Stimulated activated CD8-positive, alpha-beta memory T cell treated with anti-CD3 and anti-CD28 coated beads, Interleukin-12 subunit alpha, Interleukin-12 subunit beta, amount 100 ng/mL, for 4 hours (primary cell): ENCODE data around the gene FXYD5.

Experiments
- DNase-seq: peaks from one replicate; pipeline ENCODE4 v3.0.0-alpha.2; 2020; ENCODE audit warnings: low read depth

FXYD5 gene

DNA sequence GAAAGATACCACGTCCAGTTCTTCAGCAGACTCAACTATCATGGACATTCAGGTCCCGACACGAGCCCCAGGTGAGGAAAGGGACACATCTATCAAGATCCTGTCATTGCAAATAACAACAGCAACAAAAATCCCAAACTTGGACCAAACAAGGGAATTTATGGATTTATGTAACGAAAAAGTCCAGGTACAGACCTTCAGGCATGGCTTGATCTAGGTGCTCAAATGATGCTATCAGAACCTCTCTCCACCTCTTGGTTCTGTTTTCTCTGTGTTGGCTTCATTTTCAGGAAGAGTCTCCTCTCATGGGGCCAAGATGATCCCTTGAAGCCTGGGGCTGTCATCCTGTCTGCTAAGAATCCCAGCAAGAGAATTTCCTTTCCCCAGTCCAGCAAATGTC, 2.9 kb downstream of the FXYD5 start:
- DNase-seq, result no peak

DNA sequence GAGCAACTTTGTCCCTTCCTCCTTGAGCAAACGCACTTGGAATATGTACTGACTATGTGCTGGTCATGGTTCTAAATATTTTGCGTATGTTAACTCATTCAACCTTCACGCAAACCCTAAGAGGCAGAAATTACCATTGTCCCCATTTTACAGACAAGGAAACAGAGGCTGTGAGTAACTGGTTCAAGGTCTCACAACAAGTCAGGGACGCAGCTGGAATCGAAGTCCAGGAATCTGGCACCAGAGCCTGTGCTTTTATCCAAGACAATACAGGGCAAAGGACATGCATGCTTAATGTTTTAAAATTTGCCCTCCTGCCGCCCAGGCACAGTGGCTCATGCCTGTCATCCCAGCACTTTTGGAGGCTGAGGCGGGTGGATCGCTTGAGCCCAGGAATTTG, 5.1 kb downstream of the FXYD5 start:
- DNase-seq, result no peak

DNA sequence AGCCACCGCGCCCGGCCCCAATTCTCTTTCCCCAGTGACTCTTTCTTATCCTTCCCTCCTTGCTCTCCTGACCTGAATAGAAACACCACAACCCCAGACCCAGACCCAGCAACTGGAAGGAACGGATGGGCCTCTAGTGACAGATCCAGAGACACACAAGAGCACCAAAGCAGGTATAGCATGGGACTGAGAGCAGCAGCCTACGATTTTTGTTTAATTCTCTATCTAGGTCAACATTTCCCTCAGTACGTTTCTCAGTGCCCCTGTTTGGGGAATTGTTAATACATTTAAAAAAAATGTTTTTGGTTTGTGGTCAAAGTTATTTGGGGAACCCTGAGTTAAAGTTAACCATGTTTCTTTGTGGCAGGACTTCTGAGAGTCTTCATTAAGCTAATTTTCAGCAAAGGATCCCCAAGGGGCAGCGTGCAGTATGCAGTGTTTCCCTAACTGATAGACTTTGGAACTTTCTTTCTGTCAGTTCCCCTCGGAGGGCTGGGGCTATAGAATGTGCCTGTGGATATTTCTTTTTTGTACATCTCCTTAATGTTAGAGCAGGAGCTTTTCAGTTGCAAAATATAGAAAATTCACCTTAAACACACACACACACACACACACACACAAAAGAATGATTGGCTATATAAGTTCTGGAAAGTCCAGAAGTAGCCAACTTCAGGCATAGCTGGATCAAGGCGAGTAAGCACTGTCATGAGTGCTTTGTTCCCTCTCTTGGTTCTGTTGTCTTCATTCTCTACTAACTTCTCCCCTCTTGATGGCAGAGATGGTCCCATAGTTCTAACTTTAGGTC, 6.3 kb downstream of the FXYD5 start:
- DNase-seq, result no peak

DNA sequence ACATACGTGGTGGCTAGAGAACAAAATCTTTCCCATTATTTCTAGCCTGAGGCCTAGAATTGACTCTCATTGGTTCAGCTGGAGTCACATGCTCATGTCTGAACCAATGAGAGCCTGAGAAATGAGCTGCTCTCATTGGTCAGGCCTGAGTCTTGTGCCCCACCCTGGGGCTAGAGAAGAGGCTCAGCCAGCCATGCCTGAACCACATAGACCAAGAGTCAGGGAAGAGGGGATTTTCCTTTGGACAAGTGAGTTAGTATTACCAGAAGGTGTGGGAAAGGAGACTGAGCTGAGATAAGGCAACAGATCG, 6.9 kb downstream of the FXYD5 start:
- DNase-seq, result no peak

DNA sequence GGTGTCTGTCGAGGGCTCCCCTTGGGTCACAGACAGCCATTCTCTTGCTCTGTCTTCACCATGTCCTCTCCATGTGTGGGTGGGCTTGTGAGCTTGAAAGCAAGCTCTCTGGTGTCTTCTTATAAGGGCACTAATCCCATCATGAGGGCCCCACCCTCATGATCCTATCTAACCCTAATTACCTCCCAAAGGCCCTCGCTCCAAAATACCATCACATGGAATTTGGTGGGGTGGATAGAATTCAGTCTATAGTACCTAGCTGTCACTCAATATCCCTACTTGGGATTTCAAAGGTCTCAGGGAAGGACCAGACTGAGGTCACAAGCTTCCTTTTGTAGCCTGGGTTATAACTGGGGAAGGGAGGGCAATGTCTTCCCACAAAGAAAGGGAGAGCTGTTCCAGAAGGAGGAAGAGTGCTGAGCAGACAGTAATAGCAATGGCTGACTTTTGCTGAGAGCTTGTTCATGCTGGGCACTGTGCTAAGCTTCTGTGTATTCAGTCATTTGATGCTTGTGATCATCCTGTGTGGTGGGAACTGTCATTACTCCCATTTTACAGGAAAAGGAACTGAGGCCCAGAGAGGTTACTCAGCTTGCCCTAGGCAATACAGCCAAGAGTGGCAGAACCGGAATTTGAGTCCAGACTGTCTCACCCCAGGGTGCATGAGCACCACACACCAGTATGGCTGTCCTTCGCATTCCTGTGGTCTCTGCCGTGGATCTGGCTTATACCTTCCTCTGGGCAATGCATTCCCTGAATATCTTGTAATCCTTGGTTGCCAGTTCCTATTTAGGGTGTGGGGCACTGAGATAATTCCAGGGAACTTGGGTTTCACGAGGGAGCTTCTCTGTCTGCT, 8.2 kb downstream of the FXYD5 start:
- no peak for DNase-seq

DNA sequence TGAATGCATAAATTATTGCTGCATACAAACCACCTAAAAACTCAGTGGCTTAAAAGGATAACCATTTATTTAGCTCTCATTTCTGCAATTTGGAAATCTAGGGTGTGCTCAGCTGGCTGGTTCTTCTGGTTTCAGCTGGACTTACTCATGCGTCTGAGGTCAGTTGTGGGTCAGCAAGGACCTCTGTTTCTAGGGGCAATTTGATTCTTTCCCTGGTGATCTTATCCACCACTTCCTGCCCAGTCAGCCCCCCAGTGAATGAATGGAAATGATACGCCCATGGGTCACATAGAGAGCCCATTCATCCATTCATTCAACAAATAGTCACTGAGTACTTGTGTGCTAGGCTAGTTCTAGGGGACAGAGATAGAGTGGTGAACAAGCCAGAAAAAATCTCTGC, 9.9 kb downstream of the FXYD5 start:
- no peak for DNase-seq

DNA sequence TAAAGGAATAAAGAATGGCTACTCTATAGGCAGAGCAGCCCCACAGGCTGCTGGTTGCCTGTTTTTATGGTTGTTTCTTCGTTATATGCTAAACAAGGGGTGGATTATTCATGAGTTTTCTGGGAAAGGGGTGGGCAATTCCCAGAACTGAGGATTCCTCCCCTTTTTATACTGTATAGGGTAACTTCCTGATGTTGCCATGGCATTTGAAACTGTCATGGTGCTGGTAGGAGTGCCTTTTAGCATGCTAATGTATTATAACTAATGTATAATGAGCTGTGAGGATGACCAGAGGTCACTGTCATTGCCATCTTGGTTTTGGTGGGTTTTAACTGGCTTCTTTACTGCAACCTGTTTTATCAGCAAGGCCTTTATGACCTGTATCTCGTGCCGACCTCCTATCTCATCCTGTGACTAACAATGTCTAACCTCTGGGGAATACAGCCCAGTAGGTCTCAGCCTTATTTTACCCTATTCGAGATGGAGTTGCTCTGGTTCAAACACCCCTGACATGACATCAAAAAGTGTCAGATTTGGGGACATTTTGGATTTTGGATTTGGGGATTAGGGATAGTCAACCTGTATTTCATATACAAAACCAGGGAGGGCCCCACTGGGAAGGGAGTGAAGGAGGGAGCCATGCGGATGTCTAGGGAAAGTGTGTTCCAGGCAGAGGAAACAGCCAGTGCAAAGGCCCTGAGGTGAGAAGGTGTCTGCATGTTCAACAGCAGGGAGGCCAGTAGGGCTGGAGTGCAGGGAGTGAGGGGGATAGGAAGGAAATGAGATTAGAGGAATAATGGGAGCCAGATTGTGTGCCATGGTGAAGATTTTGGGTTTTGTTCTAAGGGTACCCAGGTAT, 10.9 kb downstream of the FXYD5 start:
- DNase-seq, result no peak

DNA sequence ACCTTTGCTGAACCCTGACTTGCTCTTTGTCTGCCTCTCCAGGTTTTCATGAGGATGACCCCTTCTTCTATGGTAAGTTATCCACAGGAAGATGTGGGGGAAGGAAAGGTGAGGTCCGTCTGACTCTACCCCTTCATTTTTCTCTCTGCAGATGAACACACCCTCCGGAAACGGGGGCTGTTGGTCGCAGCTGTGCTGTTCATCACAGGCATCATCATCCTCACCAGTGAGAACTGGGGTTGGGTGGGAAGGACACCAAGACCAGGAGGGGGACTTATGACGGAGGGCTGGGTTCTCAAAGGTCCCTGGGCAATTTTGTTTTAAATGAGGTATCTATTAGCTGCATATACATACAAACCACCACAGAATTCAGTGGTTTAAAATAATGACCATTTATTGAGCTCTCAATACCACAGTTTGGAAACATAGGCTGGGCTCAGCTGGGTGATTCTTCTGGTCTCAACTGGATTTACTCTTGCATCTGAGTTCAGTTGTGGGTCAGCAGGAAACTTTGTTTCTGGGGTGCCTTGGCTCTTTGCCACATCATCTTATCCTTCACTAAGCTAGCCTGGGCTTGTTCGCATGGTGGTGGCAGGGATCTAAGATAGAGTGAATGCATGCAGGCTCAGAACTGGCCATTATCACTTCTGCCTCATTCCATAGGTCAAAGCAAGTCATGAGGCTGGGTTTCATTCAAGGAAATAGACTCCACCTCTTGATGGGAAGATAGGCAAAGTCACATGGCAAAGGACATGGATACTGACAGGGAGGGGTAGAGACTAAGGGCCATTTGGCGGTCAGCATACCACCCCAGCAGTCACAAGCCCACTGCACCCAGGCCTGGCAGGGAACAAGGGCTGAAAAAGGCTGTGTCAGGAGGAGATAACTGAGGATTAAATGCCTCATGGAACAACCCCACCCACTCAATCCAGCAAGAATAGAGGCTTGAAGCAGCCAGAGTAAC, 11.8 kb downstream of the FXYD5 start:
- no peak for DNase-seq

DNA sequence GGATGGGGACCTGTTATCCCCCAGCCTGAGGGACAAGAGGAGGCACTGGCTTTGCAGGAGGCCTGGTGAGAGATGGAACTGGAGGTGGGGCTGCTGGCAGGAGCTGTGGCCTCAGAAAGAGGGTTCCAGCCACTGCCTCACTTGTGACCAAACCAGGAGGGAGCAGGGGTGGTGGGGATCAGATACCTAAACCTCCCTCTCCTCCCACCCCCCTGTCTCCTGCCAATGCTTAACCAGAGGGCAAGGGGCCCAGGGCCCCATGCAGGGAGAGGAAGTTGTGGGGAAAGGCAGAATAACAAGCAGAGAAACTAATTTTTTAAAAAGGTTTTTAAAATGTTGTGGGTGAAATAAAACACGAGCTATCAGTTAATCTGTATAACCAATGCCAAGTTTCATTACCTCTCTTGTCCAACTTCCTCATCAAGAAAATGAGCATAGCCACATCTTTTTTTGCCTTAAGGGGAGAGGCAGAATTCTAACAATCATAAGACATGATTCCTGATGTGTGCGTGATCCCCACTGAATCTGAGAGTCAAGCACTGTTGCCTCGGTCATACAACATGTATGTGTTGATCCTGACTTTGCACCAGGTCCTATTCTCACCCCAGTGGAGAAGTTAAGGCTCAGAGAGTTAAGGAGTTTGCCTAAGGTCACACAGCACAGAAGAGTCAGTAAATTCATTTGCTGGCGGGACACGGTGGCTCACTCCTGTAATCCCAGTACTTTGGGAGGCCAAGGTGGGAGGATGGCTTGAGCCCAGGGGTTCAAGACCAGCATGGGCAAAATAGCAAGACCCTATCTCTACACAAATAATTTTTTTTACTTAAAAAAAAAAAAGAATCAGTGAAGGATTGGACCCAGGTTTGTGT, 12.9 kb downstream of the FXYD5 start:
- no peak for DNase-seq

DNA sequence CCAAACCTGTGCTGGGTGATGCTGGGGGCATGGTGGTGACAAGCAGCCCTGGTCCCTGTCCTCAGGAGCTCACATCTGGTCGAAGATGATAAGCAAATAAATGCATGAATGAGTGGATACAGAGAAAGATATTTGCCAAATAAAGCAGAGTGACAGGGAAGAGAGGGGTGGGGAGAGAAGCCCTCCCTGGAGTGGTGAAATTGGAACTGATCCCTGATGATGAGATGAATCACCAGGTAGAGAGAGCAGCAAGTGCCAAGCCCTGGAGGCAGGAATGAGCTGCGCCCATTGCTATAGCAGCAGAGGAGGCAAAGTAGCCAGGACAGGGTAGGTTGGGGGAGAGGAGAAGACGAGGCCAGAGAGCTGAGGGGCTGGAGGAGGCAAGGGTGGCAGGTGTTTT, 13.7 kb downstream of the FXYD5 start:
- DNase-seq, result no peak

DNA sequence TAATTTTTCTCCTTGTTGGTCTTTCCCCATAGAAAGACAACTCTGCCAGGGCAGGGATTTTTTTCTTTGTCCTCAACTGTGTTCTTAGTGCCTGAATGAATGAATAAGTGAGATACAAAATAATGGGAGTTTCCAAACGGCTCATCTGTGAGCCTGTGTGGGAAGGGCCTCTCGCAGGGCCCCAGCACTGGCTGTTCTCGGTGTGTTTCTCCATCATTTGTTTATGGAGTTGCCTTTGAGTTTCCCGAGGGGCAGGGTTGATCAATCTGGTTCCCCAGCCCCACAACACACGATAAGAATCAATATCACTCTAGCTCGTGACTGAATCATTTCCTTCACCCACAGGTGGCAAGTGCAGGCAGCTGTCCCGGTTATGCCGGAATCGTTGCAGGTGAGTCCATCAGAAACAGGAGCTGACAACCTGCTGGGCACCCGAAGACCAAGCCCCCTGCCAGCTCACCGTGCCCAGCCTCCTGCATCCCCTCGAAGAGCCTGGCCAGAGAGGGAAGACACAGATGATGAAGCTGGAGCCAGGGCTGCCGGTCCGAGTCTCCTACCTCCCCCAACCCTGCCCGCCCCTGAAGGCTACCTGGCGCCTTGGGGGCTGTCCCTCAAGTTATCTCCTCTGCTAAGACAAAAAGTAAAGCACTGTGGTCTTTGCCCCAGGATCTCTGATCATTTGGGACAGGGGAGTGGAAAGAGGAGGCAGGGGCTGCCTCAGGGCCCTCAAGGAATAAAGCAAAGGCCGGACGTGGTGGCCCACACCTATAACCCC, 14.9 kb downstream of the FXYD5 start:
- no peak for DNase-seq

DNA sequence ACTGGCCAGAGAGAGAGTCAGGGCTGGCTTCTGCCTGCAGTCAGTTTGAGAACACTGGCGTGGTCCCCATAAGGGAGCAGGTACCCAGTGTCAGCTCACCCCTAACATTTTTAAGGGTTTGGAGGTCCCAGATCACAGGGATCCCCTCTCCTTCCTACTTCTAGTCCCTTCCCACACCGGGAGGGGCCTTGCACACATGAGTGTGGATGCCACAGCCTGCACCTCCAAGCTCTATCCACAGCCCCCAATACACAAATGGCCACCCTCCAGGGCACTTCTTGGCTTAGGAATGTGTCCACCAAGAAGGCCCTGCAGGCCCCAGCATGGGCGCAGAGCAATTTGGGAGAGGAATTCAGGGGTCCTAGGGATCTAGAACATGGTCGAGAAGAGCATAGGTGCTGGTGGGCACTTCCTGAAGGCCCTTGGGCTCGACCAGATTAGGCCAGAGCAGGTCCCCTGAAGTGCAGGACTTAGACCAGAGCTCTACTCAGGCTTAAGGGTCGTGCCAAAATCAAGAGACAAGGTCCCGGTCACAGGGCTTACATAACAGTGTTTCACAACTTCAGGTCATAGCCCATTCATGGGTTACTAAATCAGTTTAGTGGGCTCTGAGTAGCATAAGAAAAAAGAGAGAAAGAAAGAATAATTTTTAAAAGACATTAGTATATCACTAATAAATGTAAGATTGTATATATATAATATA, 16.0 kb downstream of the FXYD5 start:
- no peak for DNase-seq

DNA sequence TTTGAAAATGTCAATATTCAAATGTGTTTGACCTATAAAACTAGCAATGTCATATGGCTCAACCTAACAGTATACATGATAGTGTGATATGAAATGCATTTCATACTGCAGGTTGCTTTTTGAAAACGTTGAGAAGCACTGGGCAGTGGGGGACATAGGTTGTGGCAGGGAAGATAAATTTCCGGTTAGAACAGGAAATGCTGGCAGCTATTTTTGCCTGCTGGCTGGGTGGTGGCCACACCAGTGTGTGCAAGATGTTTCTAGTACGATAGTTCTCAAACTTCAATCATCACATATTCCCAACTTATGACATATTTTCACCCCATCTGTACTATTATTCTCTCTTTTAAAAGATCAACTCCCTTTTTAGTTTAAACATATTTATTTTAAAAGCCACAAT, 17.2 kb downstream of the FXYD5 start:
- DNase-seq, result no peak

DNA sequence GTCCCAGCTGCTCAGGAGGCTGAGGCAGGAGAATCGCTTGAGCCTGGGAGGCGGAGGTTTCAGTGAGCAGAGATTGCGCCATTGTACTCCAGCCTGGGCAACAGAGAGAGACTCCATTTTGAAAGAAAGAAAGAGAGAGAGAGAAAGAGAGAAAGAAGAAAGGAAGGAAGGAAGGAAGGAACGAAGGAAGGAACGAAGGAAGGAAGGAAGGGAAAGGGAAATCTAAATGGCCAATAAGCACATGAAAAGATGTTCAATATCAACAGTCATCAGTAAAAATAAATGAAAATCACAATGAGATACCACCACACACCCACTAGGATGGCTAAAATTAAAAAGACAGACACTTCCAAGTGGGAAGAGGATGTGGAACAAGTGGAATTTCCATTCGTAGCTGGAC, 19.7 kb downstream of the FXYD5 start:
- no peak for DNase-seq

DNA sequence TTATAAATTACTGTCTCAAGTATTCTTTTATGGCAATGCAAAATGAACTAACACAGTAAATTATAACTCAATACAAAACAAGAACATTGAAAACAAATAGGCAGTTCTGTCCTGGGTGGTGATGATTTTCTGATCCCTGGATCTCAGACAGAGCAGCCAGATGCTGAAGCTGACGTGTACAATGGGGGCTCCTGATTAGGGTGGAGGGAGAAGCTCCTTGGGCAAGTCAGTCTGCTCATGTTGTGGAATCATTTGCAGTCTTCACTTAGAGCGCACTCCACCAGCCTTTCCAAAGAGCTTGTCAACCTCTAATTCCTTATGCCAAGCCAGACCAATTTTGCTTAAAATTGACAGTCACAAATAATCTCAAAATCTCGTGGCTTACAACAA, 21.6 kb downstream of the FXYD5 start:
- no peak for DNase-seq

DNA sequence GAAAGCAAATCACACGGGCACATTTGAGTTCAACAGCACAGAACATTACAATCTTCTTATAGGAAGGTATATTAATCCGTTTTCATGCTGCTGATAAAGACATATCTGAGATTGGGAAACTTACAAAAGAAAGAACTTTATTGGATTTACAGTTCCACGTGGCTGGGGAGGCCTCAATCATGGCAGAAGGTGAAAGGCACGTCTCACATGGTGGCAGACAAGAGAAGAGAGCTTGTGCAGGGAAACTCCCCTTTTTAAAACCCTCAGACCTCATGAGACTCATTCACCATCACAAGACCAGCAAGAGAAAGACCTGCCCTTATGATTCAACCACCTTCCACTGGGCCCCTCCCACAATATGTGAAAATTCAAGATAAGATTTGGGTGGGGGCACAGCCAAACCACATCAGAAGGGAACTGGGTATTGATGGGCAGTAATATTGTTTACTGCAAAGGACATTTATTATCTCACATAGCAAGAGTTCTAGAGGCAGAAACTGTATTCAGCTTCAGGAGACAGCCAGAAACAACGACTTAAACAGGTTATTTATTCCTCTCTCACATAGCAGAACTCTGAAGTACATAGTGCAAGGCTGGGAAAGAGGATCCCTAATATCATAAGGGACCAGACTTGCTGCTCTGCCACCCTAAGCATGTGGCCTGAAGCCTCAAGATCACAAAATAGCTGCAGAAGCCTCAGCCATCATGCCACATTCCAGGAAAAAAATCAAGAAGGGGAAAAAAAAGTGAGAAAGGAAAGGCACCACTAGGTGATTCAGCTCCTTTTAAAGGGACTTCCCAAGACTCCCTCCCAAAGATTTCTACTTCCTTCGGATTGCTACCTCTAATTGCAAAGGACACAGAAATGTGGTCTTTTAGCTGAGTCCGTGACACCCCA, 23.1 kb downstream of the FXYD5 start:
- no peak for DNase-seq

DNA sequence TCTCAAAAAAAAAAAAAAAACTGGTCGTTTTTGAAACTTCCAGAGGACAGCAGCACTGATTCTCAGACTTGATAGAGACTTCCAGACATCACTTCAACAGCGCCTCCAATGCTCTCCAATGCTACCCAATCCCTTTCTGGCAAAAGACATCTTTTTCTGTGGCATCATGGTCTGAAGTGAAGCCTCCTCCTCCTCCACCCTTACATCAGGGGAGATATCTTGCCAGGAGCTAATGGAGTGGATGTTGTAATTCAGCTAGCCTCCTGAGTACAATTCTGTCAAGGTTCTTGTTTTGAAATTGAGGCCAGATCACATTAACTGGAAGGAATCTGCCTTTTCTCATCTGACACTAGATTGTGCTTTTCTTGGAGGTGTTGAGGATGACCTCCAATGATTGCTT, 24.2 kb downstream of the FXYD5 start:
- DNase-seq, result no peak

DNA sequence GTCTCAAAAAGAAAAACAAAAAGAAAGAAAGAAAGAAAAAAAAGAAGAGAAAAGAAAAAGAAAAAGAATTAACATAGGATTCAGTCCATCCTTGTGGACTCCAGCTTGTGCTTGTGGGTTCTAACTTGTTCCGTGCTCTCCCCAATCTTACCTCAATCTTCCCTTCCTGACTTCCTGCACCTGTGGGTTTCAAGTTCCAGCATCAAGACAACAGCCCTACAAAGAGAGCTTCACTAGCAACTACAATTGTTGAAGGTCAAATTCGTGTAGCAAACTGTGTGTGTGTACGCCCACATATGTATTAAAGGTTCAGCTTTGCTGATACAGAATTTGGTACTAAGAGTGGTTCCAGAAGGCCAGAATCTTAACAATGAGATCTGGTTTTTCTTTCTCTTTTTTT, 25.3 kb downstream of the FXYD5 start:
- DNase-seq, result no peak
